GM08714 (cell line): ENCODE data around the gene SDK1.

Experiments
- H3K4me3 ChIP-seq: fragments of 200-500 bp; sonication (Bioruptor generic); 2 replicates; pipeline ENCODE4 v1.5.1; 2014; ENCODE audit warnings: mild to moderate bottlenecking, low read length, inconsistent platforms
- ZNF274 ChIP-seq: IDR thresholded peaks from 2 replicates; pipeline ENCODE4 v1.6.1; 2012; ENCODE audit warnings: mild to moderate bottlenecking, low read depth, low read length

Gene SDK1

GRCh38 chr7:4043988-4044387, 742.9 kb downstream of the SDK1 start:
- no peak overlapping the region for H3K4me3 ChIP-seq
- no peak for TF ChIP-seq ZNF274

GRCh38 chr7:4045450-4045849, 744.4 kb downstream of the SDK1 start:
- no peak for TF ChIP-seq ZNF274
- no peak overlapping the region for H3K4me3 ChIP-seq

- TF ChIP-seq ZNF274: no peak
- no peak overlapping the region for H3K4me3 ChIP-seq
Observed at GRCh38 chr7:4045975-4046374, 744.9 kb downstream of the SDK1 start.

- no peak for TF ChIP-seq ZNF274
- H3K4me3 ChIP-seq: no peak overlapping the region
Observed at GRCh38 chr7:4048336-4048735, 747.3 kb downstream of the SDK1 start.

DNA sequence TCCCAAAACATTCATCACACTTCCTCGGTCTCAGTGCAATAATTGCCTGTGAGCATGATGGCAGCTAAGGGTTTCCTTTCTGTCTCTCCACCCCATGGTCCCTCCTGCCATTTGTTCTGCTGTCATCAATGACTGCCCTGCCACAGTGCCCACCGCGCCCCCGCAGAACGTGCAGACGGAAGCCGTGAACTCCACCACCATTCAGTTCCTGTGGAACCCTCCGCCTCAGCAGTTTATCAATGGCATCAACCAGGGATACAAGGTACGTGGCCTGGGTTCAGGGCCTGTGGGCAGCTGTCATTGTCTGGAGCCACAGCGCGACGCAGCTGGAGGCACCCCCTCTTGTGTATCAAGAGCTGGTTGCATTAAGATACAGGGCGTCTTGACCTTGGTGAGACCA, 748.1 kb downstream of the SDK1 start:
- TF ChIP-seq ZNF274: no peak

GRCh38 chr7:4050126-4050660, 749.1 kb downstream of the SDK1 start:
- no peak overlapping the region for H3K4me3 ChIP-seq
- no peak for TF ChIP-seq ZNF274

More for the DNA sequence above, 748.1 kb downstream of the SDK1 start:
- no peak overlapping the region for H3K4me3 ChIP-seq

GRCh38 chr7:4051696-4052095, 750.6 kb downstream of the SDK1 start:
- no peak for TF ChIP-seq ZNF274
- no peak overlapping the region for H3K4me3 ChIP-seq

DNA sequence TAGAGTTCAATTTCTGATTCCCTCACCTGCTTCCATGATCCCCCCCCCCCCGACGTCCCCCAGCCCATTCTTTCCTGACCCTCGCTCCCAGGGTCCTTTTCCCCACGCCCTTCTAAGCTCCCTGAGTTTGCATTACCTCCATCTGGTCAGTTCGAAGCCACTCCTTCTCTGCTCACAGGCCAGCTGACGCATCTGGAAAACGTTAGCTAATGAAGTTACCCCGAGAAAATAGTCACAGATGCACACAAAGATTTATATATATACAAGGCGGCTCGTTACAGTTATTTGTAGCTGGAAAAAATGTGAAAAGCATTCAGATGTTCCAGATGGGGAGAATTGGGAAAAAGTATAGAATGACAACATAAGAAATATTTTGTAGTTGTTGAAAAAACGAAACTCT, 751.1 kb downstream of the SDK1 start:
- H3K4me3 ChIP-seq: no peak overlapping the region

DNA sequence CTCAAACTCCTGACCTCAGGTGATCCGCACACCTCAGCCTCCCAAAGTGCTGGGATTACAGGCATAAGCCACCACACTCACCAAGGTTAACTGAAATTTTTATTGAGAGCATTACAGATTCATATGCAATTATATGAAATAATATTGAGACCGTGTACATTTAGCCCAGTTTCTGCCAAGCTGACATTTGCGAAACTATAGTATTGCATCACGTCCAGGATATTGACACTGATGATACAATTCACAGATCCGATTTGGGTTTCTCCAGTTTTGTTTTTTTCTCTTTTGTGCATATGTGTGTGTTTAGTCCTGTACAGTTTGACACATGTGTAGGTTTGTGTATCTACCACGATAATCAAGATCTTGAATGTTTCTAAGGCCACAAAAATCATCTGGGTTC, 753.1 kb downstream of the SDK1 start:
- TF ChIP-seq ZNF274: no peak
- no peak overlapping the region for H3K4me3 ChIP-seq

More for the DNA sequence above, 751.1 kb downstream of the SDK1 start:
- no peak for TF ChIP-seq ZNF274

GRCh38 chr7:4056552-4057288, 755.7 kb downstream of the SDK1 start:
- no peak for TF ChIP-seq ZNF274
- no peak overlapping the region for H3K4me3 ChIP-seq

DNA sequence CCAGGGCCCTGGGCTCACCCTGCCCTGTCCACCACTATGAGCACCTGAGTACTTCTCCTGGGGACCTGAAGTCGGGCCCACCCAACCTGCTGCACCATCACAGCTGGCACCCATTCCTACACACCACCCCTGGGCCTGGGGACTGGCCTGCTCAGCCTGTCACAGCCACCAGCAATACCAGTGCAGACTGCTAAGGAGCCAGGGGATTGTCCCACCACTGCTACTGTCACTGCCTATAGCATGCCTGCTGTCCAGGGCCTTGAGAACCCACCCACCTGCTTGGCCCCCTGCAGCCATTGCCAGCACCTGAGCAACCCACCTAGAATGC, 756.2 kb downstream of the SDK1 start:
- H3K4me3 ChIP-seq: no peak overlapping the region
- no peak for TF ChIP-seq ZNF274

- H3K4me3 ChIP-seq: no peak overlapping the region
- TF ChIP-seq ZNF274: no peak
Observed at GRCh38 chr7:4058158-4058557, 757.1 kb downstream of the SDK1 start.

DNA sequence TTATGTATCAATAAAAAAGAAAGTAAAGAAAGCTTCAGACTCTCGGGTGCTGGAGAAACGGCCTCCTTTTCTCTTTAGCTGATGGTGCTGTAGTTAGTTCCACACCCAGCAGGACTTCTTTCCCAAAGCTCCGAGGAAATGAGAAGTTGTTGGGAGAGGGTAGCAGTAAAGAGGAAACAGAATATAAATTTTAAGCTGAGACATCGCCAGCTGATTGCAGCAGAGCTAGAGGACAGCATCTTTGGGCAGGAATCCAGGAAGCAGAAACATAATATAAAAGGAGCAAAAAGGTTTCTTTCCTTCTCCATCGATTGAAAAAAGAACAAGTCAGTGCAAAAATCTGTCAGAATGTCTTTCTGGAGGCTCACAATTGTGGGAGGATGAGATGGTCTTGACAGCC, 764.1 kb downstream of the SDK1 start:
- TF ChIP-seq ZNF274: no peak

GRCh38 chr7:4066206-4066605, 765.2 kb downstream of the SDK1 start:
- no peak overlapping the region for H3K4me3 ChIP-seq
- no peak for TF ChIP-seq ZNF274

More for the DNA sequence above, 764.1 kb downstream of the SDK1 start:
- no peak overlapping the region for H3K4me3 ChIP-seq

- no peak for TF ChIP-seq ZNF274
Observed at GRCh38 chr7:4066626-4067475, 765.8 kb downstream of the SDK1 start.

More at GRCh38 chr7:4066626-4067475, 765.8 kb downstream of the SDK1 start:
- no peak overlapping the region for H3K4me3 ChIP-seq
